GM19328 (cell line): Measurements from ENCODE around the gene HNRNPLL.
"Not testable (repeated sequence)": the region's sequence is repeated elsewhere in the genome, so short reads cannot be mapped to it uniquely, and the experiment has no call there.

ENCODE experiments used
- ATAC-seq: cut with Tn5 transposase; IDR thresholded peaks from one replicate; pipeline ENCODE4 v1.9.1; 2021; ENCODE audit warnings: mild to moderate bottlenecking, moderate library complexity; ENCODE audit not compliant: unreplicated experiment

HNRNPLL gene

GRCh38 chr2:38557217-38557616 lies 45.5 kb downstream of the HNRNPLL start:
- ATAC-seq, result no peak

GRCh38 chr2:38556006-38556801 lies 46.5 kb downstream of the HNRNPLL start:
- no peak for ATAC-seq

DNA sequence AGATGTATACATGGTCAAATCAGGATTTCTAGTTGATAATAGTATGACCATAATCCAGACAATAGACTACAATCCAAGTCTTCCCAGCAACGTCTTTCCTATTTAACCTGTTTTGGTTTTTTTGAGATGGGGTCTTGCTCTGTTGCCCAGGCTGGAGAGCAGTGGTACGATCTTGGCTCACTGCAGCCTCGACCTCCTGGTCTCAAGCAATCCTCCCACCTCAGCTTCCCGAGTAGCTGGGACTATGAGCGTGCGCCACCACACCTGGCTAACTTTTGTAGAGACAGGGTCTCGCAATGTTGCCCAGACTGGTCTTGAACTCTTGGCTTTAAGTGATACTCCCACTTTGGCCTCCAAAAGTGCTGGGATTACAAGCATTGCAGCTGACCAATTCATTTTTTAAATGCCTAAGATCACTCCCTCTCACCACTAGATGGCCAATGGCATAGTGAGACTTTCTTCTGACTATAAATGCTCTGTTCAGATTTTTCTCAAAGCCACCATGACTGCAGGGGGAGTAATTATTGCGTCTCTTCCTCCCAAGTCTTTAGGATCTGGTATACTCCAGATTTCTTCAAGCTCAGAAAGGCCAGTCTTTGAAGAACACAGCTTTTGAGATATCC lies 47.6 kb downstream of the HNRNPLL start:
- ATAC-seq, result no peak

DNA sequence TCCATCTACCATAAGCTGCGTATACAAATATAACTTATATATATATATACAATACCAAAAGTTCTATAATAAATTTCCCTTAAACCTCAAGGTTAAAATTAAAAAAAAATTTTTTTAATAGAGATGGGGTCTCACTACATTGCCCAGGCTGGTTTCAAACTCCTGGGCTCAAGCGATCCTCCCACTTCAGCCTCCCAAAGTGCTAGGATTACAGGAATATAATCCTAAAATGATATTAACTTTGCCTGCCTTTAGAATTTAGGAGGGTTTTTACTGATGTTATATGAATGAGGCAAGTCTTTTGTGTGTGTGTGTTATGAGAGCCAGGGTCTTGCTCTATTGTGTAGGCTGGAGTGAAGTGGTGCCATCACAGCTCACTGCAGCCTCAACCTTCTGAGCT lies 49.2 kb downstream of the HNRNPLL start:
- ATAC-seq, result no peak

- ATAC-seq, result no peak
These were observed 50.5 kb downstream of the HNRNPLL start for GRCh38 chr2:38552259-38552658.

DNA sequence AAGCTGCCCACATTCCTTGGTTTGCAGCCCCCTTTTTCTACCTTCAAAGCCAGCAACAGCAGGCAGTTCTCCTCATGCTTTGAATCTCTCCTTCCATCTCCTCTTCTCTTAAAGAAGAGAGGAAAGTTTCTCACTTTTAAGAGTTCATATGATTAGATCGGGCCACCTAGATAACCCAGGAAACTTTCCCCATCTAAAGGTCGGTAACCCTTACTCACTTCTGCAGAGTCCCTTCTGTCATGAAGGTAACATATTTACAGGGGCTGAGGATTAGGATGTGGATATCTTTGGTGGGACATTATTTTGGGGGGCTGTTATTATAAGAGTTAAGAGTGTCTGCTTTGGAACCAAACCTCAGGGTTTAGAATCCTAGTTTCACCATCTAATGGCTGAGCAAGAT lies 51.0 kb downstream of the HNRNPLL start:
- no peak for ATAC-seq

DNA sequence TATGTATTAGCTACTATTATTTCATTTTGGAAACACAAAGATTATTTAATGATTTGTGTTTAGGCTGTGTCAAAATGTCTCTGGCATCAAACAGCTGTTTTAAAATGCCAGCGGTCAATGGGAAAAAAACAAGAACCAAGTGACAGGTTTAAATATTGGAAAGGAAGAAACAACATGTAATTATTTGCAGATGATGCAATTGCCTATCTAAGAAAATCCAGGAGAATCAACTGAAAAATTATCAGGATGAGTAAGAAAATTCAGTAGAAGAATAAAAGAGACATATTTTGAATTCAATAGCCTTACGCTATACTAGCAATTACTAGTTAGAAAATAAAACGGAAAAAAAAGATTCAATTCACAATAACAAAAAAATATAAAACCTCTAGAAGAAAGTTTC lies 51.6 kb downstream of the HNRNPLL start:
- no peak for ATAC-seq

GRCh38 chr2:38549851-38550250 lies 52.9 kb downstream of the HNRNPLL start:
- ATAC-seq, result no peak

- ATAC-seq, result no peak
These were observed 53.5 kb downstream of the HNRNPLL start for GRCh38 chr2:38549071-38549704.

GRCh38 chr2:38547791-38548190 lies 54.9 kb downstream of the HNRNPLL start:
- no peak for ATAC-seq

GRCh38 chr2:38546585-38546984 lies 56.1 kb downstream of the HNRNPLL start:
- no peak for ATAC-seq

DNA sequence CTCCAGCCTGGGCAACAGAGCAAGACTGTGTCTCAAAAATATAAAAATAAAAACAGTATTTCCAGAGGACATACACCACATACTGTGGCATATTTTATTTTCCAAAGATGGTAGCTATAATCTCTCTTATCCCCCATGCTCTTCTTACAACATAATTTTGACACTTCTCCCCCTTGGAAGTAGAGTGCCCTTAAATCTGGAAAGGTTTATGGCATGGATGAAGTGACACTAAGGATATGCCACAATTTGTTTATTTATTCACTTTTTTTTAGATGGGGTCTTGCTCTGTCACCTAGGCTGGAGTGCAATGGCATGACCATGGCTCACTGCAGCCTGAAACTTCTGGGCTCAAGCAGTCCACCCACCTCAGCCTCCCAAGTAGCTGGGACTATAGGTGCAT lies 56.7 kb downstream of the HNRNPLL start:
- ATAC-seq, result no peak

- not testable (repeated sequence) for ATAC-seq
These were observed 60.5 kb downstream of the HNRNPLL start for GRCh38 chr2:38542248-38542631.

DNA sequence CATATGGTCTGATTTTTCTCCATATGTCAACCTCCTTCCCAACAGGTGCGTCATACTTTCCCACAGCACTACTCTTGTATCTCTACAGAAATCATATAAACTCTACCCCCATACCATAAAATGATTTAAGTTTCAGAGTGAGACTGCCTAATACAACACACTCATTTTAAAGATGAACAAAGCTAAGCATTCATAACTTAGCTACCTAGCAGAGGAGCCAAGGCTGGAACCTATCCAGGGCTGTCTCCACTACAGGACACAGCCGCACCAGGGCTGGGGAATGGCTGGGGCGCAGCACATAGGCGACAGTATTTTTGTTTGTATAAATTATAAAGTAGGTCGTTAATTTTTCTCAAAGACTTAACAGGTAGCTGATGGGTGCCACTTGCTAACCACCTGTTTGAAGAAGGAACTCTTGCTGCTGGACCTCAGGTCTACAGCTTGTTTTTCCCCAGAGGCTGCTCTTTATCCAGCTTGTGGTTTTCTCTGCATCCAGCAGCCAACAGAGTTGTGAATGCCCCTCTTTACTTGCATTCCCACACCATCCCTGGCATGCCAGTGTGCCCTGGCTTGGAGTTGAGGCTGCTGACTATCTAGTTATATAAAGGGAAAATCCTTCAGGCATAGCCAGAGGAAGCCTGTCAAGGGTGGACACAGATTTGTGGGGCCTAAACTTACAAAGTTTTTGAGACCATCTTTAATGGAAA lies 62.0 kb downstream of the HNRNPLL start:
- ATAC-seq, result no peak

- no peak for ATAC-seq
These were observed 63.6 kb downstream of the HNRNPLL start for GRCh38 chr2:38539086-38539485.

- no peak for ATAC-seq
These were observed 64.7 kb downstream of the HNRNPLL start for GRCh38 chr2:38537937-38538525.

- ATAC-seq, result not testable (repeated sequence)
These were observed 65.4 kb downstream of the HNRNPLL start for GRCh38 chr2:38537296-38537695.

DNA sequence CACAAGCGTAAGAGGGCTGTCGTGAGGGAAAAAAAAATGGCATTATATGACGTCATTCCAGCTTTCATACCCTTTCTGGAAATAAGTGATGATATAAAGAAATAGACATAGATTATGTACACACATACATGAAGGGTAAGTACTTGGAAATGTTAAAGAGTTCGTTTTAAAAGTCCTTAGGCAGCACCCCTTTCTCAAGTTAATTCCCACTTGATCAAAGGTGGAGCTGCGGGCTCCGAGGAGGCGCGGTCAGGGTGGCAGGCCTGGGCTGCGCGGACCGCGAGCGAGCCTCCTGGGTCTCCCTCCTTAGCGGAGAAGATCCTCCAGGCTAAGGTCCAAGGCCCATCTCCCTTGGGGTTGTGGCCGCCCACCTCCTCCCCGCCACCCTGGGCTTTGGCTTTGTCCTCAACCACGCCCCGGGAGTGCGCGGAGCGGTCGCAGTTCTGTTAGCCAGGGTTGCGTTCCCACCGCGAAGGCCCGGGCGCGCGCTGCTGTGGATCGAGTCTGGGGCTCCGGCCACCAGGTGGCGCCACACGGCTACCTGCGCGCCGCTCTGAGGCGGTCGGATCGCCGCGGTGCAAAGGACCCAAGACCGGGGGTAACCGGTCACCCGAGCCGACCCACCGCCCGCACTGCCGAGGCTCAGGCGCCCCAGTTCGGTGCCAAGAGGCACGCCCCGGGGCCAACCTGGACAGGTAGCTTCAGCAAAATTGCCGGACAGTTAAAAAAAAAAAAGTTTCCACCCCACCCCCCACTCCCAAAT lies 66.8 kb downstream of the HNRNPLL start:
- no peak for ATAC-seq

DNA sequence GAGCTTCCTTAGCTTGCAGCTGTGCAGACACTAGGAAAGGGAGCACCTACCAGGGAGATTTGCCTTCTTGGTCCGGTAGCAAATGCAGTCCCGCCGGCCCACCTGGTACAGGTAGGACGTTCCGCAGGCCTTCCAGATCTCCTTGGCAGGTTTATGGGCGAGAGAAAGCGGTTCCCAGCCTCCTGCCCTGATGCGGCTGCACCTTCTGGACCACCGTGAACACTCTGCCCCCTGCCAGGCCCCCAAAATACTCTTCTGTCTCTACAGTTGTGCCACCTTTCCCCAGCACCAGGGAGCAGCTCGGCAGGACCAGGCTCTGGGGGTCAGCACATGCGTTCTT lies 67.4 kb downstream of the HNRNPLL start:
- ATAC-seq, result no peak

GRCh38 chr2:38534746-38535403 lies 67.9 kb downstream of the HNRNPLL start:
- no peak for ATAC-seq
